RPMI7951 (cell line): ENCODE data around the gene AOC3. TPM values are rescaled to one million over a fixed set of nuclear protein-coding genes. Genes with fewer than 3 reads are reported as not detected.
"Not testable (repeated sequence)": the region's sequence is repeated elsewhere in the genome, so short reads cannot be mapped to it uniquely, and the experiment has no call there.

Experiments used
- DNase-seq: peaks from one replicate; pipeline ENCODE4 v3.0.0-alpha.2; 2012; ENCODE audit warnings: low read depth
- total RNA-seq: library from RNA; depleted of rRNA; stranded (reverse); fragments of >200 nt; shearing (Covaris generic); gene quantifications from 2 replicates; pipeline ENCODE4 v1.2.3, GENCODE V29; 2014

AOC3 gene
- total RNA-seq, 1 experiment from 2014 or later, result not detected

DNA sequence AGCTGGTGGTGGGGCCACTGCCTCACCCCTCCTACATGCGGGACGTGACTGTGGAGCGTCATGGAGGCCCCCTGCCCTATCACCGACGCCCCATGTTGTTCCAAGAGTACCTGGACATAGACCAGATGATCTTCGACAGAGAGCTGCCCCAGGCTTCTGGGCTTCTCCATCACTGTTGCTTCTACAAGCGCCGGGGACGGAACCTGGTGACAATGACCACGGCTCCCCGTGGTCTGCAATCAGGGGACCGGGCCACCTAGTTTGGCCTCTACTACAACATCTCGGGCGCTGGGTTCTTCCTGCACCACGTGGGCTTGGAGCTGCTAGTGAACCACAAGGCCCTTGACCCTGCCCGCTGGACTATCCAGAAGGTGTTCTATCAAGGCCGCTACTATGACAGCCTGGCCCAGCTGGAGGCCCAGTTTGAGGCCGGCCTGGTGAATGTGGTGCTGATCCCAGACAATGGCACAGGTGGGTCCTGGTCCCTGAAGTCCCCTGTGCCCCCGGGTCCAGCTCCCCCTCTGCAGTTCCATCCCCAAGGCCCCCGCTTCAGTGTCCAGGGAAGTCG is 16.8 kb downstream of the AOC3 start:
- DNase-seq, result not testable (repeated sequence)

DNA sequence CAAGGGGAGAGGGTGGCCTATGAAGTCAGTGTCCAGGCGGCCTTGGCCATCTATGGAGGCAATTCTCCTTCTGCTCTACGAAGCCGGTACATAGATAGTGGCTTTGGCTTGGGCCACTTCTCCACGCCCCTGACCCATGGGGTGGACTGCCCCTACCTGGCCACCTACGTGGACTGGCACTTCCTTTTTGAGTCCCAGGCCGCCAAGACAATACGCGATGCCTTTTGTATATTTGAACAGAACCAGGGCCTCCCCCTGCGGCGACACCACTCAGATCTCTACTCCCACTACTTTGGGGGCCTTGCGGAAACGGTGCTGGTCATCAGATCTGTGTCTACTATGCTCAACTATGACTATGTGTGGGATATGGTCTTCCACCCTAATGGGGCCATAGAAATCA is 17.3 kb downstream of the AOC3 start:
- DNase-seq, result no peak

DNA sequence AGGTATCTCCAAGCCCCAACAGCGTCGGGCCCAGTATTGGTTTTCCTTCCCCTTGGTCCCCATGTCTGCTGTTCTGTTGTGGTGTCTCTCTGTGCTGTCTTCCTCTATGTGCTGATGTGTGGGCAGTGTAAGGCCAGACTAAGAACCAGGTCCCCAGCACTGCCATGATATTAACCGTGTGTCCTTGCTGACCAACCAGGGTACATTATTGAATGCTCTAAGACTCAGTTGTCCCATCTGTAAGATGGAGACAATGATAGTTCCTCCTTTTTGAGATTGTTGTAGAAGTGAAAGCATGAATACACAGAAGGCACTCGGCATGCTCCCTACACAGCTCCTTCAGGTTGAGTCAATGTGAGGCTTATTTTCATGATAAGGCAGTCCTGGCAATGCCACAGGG is 20.6 kb downstream of the AOC3 start:
- DNase-seq, result no peak

DNA sequence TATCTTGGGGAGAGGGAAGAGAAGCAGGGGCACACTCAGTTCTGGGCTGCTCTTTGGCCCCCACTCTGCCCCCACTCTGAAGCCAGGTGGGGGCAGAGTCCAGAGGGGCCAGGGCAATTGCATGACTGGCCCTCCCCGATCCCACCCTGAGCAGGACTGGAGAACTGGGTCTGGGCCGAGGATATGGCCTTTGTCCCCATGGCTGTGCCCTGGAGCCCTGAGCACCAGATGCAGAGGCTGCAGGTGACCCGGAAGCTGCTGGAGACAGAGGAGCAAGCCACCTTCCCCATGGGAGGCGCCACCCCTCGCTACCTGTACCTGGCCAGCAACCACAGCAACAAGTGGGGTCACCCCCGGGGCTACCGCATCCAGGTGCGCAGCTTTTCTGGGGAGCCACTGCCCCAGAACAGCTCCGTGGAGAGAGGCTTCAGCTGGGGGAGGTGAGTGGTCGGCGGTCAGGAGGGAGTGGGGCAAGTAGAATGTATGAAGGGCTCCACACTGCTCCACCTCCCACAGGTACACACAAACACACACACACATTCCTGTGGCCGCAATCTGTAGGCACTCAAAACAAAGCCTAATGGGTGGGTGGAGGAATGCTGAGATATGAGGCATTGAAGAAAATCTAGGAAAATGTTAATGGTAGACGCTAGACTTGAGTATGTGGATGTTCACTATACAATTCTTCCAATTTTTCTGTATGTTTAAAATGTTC is 21.4 kb downstream of the AOC3 start:
- no peak for DNase-seq

DNA sequence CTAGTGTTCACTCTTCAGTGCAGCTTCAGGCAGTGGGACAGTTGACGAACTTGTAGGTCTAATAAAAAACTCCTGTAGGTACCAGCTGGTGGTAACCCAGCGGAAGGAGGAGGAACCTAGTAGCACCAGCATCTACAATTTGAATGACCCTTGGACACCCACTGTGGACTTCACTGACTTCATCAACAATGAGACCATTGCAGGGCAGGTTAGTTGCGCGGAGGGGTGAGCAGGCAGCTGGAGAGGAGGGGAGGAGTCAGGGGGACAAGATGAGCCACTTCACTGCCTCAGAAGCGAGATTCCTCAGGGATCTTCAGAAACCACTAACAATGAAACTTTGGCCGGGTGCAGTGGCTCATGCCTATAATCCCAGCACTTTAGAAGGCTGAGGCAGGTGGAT is 22.3 kb downstream of the AOC3 start:
- DNase-seq, result no peak

DNA sequence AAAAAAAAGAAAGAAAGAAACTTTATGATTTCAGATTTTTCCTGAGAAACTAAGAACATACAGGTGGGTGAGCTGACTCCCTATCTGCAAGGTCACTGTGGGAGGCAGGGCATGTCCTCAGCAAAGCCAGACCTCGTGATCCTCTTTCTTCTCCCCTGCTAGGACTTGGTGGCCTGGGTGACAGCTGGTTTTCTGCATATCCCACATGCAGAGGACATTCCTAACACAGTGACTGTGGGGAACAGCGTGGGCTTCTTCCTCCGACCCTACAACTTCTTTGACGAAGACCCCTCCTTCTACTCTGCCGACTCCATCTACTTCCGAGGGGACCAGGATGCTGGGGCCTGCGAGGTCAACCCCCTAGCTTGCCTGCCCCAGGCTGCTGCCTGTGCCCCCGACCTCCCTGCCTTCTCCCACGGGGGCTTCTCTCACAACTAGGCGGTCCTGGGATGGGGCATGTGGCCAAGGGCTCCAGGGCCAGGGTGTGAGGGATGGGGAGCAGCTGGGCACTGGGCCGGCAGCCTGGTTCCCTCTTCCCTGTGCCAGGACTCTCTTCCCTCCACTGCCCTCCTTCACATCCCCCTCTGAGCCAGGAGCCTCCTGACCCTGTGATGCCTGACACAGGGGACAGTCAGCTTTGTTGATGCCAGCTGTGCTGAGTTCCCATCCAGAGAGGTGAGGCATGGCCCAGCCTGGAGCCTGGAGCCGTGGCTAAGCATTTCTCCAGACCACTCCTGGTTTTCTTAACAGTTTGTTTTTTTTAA is 23.1 kb downstream of the AOC3 start:
- not testable (repeated sequence) for DNase-seq

DNA sequence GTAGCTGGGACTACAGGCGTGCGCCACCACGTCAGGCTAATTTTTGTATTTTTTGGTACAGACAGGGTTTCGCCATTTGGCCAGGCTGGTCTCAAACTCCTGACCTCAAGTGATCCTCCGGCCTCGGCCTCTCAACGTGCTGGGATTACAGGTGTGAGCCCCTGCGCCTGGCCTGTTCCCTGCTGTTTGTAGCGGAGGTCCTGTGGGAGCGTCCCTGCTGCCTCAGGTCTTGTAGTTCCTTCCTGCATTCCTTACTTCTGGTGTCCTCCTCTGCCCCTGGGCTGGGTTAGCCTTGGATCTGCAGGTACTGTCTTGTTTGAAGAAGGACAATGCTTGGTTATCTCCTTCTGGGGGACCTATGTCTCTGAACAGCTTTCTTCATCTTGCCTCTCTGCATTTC is 26.0 kb downstream of the AOC3 start:
- no peak for DNase-seq

DNA sequence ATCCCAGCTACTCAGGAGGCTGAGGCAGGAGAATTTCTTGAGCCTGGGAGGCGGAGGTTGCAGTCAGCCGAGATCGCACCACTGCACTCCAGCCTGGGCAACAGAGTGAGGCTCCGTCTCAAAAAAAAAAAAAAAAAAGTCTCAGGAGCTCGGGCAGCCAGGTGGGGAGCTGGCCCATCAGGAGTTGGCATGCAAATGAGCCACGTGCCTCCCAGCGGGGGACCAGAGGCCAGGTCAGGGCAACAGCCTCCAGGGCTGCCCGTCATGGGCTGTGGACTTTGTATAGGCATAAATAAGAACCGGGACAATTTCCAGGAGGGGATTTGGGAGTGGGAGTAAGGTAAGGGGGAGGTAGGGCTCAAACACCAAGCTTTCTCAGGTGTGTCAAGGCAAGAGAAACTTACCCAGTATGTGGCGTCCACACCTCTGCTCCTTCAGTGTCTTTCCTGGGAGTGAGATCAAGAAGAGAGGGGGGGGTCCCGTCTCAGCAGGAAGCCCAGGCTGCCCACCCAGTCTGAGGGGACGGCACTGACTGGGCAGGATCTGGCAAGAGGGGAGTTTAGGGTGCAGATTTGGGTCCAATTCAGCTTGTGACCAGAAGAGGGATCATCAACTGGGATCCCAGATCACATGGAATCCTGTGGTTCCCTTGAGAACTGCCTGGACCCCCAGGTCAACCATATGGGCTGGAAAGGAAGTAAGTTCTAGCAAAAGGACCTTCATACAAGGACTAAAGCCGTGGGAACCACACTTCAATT is 27.3 kb downstream of the AOC3 start:
- DNase-seq, result no peak

DNA sequence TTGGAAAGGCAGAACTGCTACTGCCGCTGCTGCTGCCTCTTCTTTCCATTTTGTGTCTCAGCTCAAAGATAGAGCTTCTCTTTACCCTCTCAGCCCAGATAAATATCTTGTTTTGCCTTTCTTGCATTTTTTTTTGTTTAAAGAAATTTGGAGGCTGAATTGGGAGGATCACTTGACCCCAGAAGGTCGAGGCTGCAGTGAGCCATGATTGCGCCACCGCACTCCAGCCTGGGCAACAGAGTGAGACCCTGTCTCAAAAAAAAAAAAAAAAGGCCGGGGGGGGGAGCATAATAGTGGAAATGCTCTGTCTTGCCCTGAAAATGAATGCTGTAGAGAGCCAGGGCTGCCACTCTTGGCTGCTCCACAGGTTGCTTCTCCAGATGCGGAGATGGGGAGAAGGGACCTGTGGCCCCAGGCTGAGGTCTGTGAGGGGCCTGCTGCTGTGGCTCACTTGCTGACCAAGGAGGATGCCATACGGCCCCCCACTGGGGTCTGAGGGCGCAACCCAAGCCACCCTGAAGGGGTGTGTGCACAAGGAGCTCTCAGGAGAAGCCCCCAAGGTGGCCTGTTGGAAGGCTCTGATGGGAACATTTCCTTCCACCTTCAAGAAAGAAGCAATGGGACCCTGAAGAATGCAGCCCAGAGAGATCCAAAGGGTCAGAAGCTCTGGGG is 28.1 kb downstream of the AOC3 start:
- no peak for DNase-seq

DNA sequence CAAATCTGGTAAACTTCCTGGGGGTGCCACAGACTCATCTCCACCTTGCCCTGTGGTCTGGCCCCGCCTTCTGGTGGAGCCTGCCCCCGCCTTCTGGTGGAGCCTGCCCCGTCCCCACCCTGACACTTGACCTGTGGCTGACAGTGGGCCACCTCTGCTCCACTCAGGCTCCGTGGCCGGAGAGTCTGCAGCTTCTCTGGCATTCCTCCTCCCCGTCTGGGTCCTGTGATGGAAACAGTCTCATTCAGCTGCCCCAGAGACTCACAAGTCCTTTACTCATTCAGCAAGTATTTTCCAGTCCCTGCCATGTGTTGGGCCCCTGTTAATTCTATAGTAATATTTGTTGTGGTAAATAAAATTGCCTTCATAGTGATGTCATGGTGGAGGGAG is 28.6 kb downstream of the AOC3 start:
- no peak for DNase-seq

DNA sequence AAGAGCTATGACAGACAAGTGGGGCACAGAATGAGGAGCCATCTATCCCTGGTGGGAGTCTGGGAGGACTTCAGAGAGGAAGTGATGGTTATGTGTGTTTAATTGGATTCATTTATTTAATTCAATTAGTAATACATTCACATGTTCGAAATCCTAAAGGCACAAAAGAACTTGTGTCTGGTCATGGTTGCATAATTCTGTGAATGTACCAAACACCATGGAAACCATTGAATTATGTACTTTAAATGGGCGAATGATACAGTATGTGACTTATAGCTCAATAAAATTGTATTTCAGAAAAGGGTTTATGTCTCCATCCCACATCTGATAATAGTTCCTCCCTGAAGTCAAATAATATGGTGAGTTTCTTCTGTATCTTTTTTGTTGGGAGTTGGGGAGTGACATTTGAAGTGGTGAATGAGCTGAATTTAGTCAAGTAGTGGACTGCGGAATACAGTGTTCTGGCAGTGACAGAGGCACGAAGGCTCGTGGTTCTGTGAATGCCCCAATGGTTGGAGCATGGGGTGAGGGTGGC is 29.8 kb downstream of the AOC3 start:
- no peak for DNase-seq

DNA sequence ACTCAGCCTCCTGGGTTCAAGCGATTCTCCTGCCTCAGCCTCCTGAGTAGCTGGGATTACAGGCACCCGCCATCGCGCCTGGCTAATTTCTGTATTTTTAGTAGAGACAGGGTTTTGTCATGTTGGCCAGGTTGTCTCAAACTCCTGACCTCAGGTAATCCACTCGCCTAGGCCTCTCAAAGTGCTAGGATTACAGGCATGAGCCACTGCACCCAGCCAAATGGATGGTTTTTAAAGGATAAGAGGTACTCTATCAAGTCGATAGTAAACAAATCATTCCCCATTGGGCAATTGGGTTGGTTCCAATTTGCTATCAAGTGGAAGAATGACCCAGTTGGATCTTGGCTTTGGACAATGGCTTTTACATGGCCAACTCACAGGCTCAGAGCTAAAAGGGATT is 30.7 kb downstream of the AOC3 start:
- DNase-seq, result not testable (repeated sequence)

DNA sequence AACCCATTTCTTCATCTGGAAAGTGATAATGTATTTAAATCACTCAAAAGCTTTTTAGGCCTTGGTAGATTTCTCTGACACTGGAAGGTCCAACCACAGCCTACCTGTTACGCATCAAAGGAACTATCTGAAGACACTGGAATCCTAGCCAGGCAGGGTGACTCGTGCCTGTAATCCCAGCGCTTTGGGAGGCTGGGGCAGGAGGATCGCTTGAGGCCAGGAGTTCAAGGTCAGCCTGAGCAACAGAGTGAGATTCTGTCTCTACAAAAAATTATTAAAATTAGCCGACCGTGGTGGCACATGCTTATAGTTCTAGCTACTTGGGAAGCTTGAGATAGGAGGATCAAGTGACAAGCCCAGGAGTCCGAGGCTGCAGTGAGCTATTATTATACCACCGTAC is 31.2 kb downstream of the AOC3 start:
- DNase-seq, result no peak

DNA sequence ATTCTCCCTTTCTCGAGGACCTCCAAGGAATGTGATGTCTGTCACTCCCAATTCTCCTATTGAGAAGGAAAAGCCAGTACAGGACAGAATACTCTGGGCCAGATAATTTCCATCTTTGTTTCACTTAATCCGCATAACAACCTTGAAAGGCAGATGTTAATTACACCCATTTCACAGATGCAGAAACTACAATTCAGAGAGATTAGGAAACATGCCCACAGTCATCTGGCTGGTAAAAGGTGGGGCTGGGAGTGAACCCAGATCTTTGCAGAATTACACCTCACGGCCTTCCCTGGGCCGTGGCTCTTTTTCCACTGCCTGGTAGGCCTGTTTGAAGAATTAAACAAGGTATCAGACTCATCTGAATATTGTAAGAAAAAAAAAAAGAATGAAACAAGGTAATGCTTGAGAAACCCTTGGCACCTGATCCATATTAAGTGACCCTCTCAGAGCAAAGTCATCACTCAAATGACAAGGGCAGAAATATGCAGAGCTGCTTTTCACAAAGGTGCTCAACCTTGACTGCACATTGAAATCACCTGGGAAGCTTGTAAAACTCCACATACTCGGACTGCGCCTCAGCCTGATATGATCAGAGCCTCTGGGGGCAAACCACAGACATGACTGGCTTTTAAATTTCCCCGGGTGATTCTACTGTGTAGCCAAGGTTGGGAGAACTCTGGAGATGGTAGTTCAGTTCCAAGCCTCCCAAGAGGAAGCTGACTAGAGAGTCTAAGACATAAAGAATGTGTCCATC is 33.0 kb downstream of the AOC3 start:
- DNase-seq, result no peak

DNA sequence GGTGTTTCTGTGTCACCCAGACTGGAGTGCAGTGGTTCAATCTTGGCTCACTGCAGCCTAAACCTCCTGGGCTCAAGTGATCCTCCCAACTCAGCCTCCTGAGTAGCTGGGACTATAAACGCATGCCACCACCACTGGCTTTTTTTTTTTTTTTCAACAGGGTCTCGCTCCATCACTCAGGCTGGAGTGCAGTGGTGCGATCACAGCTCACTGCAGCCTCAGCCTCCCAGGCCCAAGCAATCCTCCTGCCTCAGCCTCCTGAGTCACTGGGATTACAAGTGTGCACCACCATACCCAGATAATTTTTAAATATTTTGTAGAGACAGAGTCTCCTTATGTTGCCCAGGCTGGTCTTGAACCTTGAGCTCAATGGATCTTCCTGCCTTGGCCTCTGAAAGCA is 34.8 kb downstream of the AOC3 start:
- DNase-seq, result not testable (repeated sequence)

DNA sequence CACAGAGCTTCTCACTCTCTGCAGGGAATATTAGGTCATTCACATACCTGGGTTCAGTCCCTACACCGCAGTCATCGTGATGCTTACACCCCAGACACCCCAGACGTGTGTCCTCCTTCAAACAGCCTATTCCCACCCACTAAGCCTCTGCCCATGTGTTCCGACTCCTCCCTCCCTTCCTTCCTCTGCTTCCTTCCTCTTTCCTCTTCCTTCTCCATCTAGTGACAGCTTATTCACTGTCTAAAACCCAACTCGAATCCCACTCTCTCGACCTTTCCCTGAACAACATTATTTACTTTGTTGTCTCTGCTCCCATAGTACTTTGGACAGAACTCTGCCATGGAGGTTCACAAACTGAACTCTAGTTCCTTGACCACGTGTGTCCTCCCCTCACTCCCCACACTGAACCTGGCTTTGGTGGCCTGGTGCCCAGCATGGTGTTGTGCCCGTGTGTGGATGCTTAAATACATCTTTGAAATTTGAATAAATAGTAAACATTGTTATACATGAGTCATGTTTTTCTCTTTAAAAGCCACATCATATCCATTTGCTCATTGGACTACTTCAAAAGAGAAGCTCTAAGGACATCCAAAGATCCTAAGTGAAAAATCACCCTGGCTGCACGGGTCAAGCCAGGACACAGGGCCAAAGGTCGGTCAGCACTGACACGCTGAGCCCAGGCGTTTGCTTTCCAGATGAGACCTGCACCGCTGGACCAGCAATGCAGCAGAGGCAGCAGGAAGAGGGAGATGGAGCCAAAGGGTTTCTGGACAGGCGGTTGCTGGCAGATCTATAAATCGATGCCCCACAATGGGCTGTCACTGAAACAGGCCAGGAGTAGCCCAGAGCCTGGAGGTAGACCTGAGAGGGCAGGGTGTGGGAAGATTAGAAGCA is 35.5 kb downstream of the AOC3 start:
- no peak for DNase-seq

DNA sequence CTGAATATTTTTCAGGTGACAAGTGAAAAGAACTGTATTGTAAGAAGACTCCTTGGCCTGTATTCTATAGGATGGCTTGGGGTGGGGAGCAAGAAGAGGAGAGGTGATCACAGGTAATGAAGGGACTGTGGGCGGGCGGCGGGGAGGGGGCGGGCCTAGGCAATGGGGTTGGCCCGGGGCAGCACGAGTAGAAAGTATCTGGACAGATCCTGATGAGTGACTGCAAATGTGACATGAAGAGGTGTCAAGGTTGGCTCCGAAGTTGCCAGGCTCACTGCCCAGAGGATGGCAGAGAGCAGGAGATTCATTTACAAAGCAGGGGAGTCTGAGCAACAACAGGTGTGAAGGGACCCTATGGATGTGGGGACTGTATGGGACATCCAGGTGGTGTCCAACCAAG is 38.8 kb downstream of the AOC3 start:
- no peak for DNase-seq

DNA sequence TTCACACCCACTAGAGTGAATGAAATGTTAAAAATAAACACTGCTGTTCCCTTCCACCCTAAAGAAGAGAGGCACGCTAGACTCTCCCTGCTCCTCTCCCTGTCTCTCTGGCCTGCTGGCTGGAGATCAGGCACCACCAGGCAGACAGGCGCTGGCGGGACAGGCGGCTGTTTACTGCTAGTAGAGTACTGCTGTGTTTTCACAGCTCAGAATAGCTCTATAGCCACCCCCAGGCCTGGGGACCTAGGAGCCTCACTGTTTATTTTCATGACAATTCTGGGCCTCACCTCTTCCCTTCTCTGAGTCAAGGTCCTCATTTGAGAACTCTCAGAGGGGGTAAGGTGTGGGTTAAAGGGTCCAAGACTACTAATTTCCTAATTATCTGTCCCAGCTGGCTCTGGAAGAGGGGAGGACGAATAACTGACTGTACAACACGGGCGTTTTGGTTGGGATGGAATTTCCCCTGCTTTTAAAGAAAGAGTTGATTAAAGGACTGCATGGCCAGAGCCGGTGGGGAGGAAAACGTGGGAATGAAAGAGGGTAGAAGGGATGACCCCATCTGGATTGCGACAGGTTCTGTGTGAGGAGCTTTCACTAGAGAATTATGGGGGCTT is 40.6 kb downstream of the AOC3 start:
- no peak for DNase-seq

DNA sequence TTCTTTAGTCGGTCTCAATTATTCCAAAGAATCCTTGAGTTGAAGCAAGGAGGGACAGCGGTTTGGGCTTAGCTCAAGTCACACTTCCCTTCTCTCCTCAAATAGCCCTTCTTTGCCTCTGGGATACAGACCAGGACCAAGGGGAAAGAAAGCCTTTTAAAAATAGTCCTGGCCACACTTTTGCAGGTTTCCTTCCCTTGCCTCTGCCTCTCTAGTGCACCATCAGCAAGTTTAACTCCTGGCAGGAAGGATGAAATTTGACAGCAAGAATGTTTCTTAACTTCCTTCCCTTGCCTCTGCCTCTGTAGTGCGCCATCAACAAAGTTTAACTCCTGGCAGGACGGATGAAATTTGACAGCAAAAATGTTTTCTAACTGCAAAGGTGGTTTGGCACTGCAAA is 42.4 kb downstream of the AOC3 start:
- no peak for DNase-seq
